ENCODE measurements around the gene STYXL2.

Gene STYXL2

GRCh38 chr1:167126317-167126716, 32.4 kb downstream of the STYXL2 start:
- no peak overlapping the region for H3K4me3 ChIP-seq (ENCODE audit: low read depth, low read length)
- TF ChIP-seq CTCF (IDR thresholded peaks at IDR 0.05; ENCODE audit: low read depth, low read length) (no peak), POLR2A (IDR thresholded peaks at IDR 0.05; ENCODE audit: extremely low read depth, insufficient read length) (no peak), MYC (IDR thresholded peaks at IDR 0.05; ENCODE audit: low read depth, low read length) (no peak)
- TF ChIP-seq, protein P1, sequence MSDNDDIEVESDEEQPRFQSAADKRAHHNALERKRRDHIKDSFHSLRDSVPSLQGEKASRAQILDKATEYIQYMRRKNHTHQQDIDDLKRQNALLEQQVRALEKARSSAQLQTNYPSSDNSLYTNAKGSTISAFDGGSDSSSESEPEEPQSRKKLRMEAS (IDR thresholded peaks at IDR 0.05; ENCODE audit: low read depth, low read length) = no peak
- no peak for DNase-seq (ENCODE audit: low read depth)

DNA sequence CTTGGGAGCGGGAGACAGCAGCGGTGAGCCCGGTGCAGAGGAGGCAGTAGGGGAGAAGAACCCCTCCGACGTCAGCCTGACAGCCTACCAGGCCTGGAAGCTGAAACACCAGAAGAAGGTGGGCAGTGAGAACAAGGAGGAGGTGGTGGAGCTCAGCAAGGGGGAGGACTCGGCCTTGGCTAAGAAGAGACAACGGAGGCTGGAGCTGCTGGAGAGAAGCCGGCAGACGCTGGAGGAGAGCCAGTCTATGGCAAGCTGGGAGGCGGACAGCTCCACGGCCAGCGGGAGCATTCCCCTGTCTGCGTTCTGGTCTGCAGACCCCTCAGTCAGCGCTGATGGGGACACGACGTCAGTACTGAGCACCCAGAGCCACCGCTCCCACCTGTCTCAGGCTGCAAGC, 32.9 kb downstream of the STYXL2 start:
- DNase-seq (ENCODE audit: low read depth) = no peak
- TF ChIP-seq CTCF (IDR thresholded peaks at IDR 0.05; ENCODE audit: low read depth, low read length) (no peak), POLR2A (IDR thresholded peaks at IDR 0.05; ENCODE audit: extremely low read depth, insufficient read length) (no peak), MYC (IDR thresholded peaks at IDR 0.05; ENCODE audit: low read depth, low read length) (no peak)
- TF ChIP-seq, protein P1 (IDR thresholded peaks at IDR 0.05; ENCODE audit: low read depth, low read length) = no peak
- H3K4me3 ChIP-seq (ENCODE audit: low read depth, low read length) = no peak overlapping the region

- no peak overlapping the region for H3K4me3 ChIP-seq (ENCODE audit: low read depth, low read length)
- DNase-seq (ENCODE audit: low read depth) = no peak
- no peak for TF ChIP-seq POLR2A (IDR thresholded peaks at IDR 0.05; ENCODE audit: extremely low read depth, insufficient read length)
Observed at GRCh38 chr1:167127236-167127635, 33.4 kb downstream of the STYXL2 start.

GRCh38 chr1:167127661-167128060, 33.8 kb downstream of the STYXL2 start:
- no peak for DNase-seq (ENCODE audit: low read depth)
- no peak for TF ChIP-seq MYC (IDR thresholded peaks at IDR 0.05; ENCODE audit: low read depth, low read length)
- TF ChIP-seq, protein P1 (IDR thresholded peaks at IDR 0.05; ENCODE audit: low read depth, low read length) = no peak
- TF ChIP-seq POLR2A (IDR thresholded peaks at IDR 0.05; ENCODE audit: extremely low read depth, insufficient read length) = no peak
- TF ChIP-seq CTCF (IDR thresholded peaks at IDR 0.05; ENCODE audit: low read depth, low read length) = no peak
- no peak overlapping the region for H3K4me3 ChIP-seq (ENCODE audit: low read depth, low read length)

GRCh38 chr1:167128261-167129227, 34.7 kb downstream of the STYXL2 start:
- H3K4me3 ChIP-seq (ENCODE audit: low read depth, low read length) = no peak overlapping the region
- TF ChIP-seq CTCF (IDR thresholded peaks at IDR 0.05; ENCODE audit: low read depth, low read length) (no peak), MYC (IDR thresholded peaks at IDR 0.05; ENCODE audit: low read depth, low read length) (no peak), POLR2A (IDR thresholded peaks at IDR 0.05; ENCODE audit: extremely low read depth, insufficient read length) (no peak)
- TF ChIP-seq, protein P1 (IDR thresholded peaks at IDR 0.05; ENCODE audit: low read depth, low read length) = no peak
- DNase-seq (ENCODE audit: low read depth) = no peak

GRCh38 chr1:167130829-167131510, 37.1 kb downstream of the STYXL2 start:
- H3K4me3 ChIP-seq (ENCODE audit: low read depth, low read length) = no peak overlapping the region
- DNase-seq (ENCODE audit: low read depth) = no peak
- TF ChIP-seq CTCF (IDR thresholded peaks at IDR 0.05; ENCODE audit: low read depth, low read length) (no peak), MYC (IDR thresholded peaks at IDR 0.05; ENCODE audit: low read depth, low read length) (no peak), POLR2A (IDR thresholded peaks at IDR 0.05; ENCODE audit: extremely low read depth, insufficient read length) (no peak)
- TF ChIP-seq, protein P1 (IDR thresholded peaks at IDR 0.05; ENCODE audit: low read depth, low read length) = no peak
